Adrenal gland (tissue), 5 donors: ENCODE results near the gene TBC1D22A.

ENCODE experiments used
- CTCF ChIP-seq, 6 experiments: fragments of 450-650 bp in 4 of 6; fragments of 200-600 bp in 2 of 6; sonication (generic) in 1 of 6; IDR thresholded peaks; 1 replicate in 5 of 6; 2 replicates in 1 of 6; pipeline versions ENCODE4 v1.5.1 to v1.8.0; 2016 to 2021; ENCODE audit warnings: antibody characterized with exemption in 6 of 6, mild to moderate bottlenecking in 2 of 6, moderate library complexity in 1 of 6
- POLR2A ChIP-seq, 2 donors: fragments of 450-650 bp; IDR thresholded peaks; one replicate each; pipeline ENCODE4 v1.6.1; 2017; ENCODE audit warnings: antibody characterized with exemption in 2 of 2, mild to moderate bottlenecking in 2 of 2, moderate library complexity in 1 of 2
- donor health status: DM: no; HTN: no; CAD: no.

GRCh38 chr22:46917771-46918101, 155.3 kb downstream of the TBC1D22A start:
- no peak for TF ChIP-seq CTCF (IDR thresholded peaks at IDR 0.05)
- no peak for TF ChIP-seq POLR2A (IDR thresholded peaks at IDR 0.05)
